Endometrial microvascular endothelial cells (primary cell): Measurements from ENCODE around the gene GATB. TPM values are rescaled to one million over a fixed set of nuclear protein-coding genes. Genes with fewer than 3 reads are reported as not detected.

ENCODE experiments used
- in situ Hi-C: cut with HindIII; loops from 2 replicates; pipeline ENCODE4 v1.10.0; 2017; ENCODE audit warnings: low sequenced_read_pairs, low pct_unique_long_range_greater_than_20kb; ENCODE audit errors: inconsistent ontology term
- total RNA-seq: library from RNA; depleted of rRNA; stranded (reverse); fragments of >200 nt; gene quantifications from one replicate; pipeline ENCODE4 v1.2.3, GENCODE V29; 2015; ENCODE audit errors: inconsistent ontology term

Gene GATB
- total RNA-seq, 1 donor from 2014 or later, result 26.1 TPM

DNA sequence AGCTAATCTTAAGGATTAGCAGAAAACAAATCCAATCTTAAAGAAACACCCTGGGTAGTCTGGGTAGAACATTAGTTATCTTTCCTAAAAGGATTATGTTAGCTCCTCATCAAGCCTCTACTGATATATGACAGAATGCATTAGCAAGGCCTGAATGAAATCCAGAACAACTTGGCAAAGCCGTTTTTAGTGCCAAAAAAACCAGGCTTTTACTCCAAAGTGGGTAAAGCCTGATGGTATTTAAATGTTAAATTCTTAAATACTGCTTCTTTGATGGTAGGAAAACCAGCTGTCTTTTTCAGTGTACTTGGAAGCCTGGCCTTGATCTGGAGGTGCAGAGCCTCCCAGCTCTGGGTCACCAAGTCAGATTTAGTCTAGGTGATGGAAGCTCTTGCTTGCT lies 120.4 kb downstream of the GATB start:
- in situ Hi-C loops, result no loop called here

DNA sequence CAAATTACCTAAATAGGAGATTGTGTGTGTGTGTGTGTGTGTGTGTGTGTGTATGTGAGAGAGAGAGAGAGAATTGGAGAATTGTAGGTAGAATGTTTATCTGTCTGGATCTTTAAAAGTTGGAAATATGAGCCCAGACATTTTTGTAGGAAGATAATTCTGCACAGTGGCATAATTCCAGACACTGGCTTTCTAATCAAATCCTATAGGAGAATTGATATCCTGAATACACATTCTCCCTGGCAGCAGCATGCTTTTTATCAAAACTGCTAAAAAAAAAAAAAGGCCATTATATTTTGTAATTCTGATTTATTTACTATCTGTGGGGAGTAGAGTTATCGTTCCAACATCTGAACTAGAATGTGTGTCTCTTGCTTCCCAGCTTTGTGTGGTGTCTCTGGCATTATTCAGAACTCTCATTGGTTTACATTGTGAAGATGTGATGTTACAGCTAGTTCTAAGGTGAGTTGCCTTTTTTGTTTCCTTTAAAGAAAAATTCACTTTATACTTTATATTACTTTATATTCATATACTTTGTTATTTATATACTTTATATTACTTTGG lies 122.4 kb downstream of the GATB start:
- in situ Hi-C loops, result no loop called here

DNA sequence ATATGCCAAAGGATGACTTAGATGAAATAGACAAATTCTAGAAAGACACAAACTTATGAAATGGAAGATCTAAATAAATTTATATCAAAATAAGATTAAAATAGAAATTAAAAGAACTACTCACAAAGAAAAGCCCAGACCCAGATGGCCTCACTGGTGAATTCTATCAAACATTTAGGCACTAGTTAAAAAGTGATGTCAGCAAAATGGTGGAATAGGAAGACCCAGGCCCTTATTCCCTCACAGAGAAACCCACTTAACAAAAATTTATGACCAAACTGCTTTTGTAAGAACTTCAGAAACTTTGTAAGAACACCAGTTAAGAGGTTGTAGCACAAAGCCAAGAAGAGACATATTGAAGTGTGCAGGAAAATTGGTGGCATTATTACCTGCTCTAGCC lies 129.5 kb downstream of the GATB start:
- in situ Hi-C loops, result no loop called here

DNA sequence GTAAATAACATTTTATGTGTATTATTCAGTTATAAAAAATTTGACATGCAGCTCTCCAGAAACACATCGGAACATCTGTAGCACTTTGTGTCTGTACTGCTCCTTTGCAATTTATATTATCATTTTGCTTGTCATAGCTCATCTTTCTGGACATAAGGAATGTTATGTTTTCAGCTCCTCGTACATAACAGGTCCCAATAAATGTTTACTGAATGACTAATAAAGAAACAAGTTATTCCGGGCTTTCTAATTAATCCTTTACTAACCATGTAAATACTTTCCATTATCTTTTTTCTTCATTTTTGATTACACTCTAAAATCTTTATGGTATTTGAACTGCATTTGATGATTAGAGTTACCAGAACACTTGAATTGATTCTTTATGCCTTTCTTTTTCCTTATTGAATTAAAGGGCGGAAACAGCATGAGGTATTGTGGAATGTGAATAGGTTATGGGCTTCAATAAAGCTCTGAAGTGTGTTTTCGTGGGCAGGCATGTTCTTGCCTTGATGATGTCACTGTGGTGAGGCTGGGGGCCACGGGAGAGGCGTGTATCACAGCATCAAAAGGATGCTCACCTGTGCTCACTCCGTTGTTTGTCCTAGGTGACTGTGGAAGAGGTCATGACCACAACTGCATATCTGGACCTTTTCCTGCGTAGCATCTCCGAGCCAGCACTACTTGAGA lies 131.6 kb downstream of the GATB start:
- in situ Hi-C loops, result no loop called here

DNA sequence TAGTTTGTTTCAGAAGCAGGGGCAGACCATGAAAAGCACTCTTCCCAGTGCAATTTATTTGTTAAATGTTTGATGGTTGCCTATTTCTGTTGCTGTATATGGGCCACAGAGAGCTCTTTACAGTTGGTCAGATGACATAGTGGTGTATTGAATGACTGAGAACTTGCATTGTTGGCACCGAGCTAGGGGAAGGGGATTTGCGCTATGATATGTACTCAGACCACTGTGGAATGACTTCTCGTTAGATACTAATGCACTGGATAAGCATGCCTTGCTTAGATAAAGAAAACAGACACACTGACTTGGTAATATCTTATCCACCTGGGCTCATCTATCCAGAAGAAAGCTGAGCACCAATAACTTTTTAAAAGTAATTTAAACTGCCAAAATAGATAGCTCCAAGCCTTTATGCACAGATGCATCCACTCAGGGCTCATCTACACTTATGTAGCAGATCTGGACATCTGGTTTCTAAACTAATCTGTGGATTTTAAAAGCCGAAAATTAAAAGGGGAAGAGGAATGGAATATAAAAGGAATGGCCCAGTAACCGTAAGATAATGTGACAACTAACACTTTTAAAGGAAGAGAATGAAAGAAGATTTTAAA lies 132.7 kb downstream of the GATB start:
- in situ Hi-C loops, result no loop called here

DNA sequence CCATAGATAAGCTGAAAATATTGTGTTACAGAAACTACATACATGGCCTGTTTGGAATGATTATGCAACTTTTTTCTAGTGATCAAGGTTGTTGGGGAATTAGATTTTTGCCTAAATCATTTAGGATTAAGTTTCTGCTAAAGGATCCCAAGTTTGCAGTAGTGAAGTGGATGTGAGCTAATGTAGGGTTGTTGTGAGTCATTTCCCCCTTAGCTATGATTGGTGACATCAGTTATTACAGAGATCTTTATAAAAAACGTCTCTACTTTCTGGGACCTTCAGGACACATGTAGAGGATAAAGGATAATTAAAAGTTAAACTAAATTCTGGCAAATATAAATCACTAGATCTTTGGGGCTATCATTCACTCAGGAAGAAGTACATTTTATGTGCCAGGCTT lies 133.3 kb downstream of the GATB start:
- in situ Hi-C loops, result no loop called here

DNA sequence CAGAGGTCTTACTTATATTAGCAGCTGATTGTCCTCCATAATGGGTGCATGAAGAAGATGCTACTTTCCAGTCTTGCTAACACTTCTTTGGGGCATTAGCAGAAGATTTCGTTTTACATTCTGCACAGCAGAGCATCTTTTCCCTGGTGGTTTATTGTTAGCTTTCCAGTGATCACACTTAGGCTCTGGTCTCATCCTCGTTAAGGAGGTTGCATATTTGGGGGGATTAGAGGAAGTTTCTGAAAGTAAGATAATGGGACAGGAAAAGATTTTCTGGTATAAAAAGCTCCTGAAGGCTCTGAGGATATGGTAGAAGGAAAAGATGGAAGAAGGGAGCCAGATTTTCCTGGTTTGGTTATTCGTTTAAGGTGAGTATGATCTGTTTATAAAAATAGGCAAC lies 134.1 kb downstream of the GATB start:
- in situ Hi-C loops, result no loop called here

DNA sequence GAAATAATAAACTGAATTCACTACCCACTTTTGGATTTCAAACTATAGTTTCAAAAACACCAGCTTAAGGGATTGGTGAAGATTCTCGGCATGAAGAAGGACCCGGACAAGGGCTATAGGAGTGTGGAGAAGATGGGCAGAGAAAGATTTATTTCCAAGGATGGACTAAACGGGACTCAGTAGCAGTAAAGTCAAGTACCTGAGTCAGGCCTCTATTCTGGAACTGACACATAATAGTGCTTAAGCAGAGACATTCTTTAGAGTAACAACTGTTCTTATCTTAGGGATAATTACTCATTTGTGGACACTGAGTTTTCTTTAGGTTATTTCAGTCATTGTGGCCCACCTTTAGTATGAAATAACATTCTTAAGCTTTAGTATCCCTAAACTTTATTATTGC lies 134.6 kb downstream of the GATB start:
- in situ Hi-C loops, result no loop called here

DNA sequence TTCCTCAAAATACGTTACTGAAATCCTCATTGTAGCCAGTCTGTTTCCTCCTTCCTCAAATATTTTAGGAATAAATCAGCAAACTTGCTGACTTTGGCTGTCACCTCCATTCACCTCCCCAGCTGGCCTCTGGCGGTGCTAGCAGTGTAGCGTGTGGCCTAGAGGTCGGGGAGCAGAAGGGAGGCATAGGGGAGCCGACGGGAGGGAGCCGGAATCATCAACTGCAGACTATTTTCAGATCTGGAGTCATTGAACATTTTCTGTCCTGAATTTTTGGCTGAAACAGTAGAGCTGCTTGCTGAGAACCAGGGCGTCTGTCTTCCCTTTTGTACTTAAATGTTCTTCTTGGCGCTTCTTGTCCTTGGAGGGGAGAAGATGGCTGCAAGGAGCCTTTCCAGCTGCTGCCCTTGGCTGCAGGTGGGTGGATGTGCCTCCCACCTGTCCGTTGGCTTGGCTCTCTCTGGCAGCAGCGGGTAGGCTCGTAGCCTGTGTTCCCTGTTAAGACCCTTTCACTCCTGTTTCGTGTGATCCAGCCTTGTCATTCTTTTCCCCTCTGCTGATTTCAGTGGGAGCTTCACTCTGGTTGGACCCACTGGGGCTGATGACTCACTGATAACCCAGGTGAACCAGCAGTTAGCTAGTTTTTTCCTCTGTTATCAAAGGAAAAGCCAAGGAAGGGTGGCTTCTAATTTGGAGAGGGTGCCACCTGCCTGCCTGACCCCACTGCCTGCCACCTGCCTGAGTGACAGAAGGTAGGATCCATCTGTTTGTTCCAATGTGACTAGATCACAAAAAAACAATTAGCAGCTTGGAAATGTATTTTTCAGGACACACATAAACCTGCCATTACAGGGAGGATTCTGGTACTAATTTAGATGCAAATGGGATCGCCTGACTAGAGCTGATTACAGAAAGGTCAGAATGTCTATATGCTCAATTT lies 135.9 kb downstream of the GATB start:
- in situ Hi-C loops, result no loop called here
